H1 (cell line): ENCODE results near the gene OR52K1. TPM values are rescaled to one million over a fixed set of nuclear protein-coding genes. Genes with fewer than 3 reads are reported as not detected.

Experiments used
- CTCF ChIA-PET: fragments of 300-600 bp; sonication (Branson Sonifier 250); formaldehyde crosslinking; loops from one replicate; lab custom pipeline; 2021; ENCODE audit not compliant: partially characterized antibody; lab: Charles Lee
- POLR2A ChIA-PET: fragments of 300-600 bp; sonication (Branson Sonifier 250); formaldehyde crosslinking; loops from one replicate; lab custom pipeline; 2021; ENCODE audit warnings: inconsistent platforms; ENCODE audit not compliant: partially characterized antibody; lab: Charles Lee
- DNase-seq, 2 experiments: peaks; one replicate each; pipeline versions ENCODE4 v3.0.0 to v3.0.0-alpha.2; 2010 to 2022; ENCODE audit warnings: low spot score in 2 of 2, low read depth in 1 of 2, mixed read lengths in 1 of 2
- FAIRE-seq: peaks from 2 replicates; lab custom pipeline; 2011; peaks lifted over from hg19 to GRCh38; lab: Jason Lieb, UNC
- H2AFZ ChIP-seq: 2 replicates; pipeline ENCODE4 v1.8.1; 2012; ENCODE audit warnings: low read length, inconsistent platforms
- H2AK5ac ChIP-seq: 2 replicates; pipeline ENCODE4 v1.6.1; 2013; ENCODE audit warnings: low read depth, low read length
- H2BK120ac ChIP-seq: replicated peaks from 2 replicates; pipeline ENCODE3; 2013; ENCODE audit warnings: low read depth, low read length, inconsistent platforms
- H2BK12ac ChIP-seq: 2 replicates; pipeline ENCODE4 v1.6.1; 2013; ENCODE audit warnings: low read depth, low read length
- H2BK15ac ChIP-seq: 2 replicates; pipeline ENCODE4 v1.6.1; 2013; ENCODE audit warnings: low read length
- H2BK20ac ChIP-seq: 2 replicates; pipeline ENCODE4 v1.6.1; 2013; ENCODE audit warnings: low read length
- H2BK5ac ChIP-seq: 2 replicates; pipeline ENCODE4 v1.6.1; 2013; ENCODE audit warnings: low read depth, low read length
- H3K14ac ChIP-seq: 2 replicates; pipeline ENCODE4 v1.6.1; 2013; ENCODE audit warnings: inconsistent platforms; ENCODE audit not compliant: insufficient read length
- H3K18ac ChIP-seq: 2 replicates; pipeline ENCODE4 v1.6.1; 2013; ENCODE audit warnings: low read length; ENCODE audit errors: extremely low read depth
- H3K23ac ChIP-seq: 2 replicates; pipeline ENCODE4 v1.6.1; 2013; ENCODE audit warnings: inconsistent platforms; ENCODE audit not compliant: insufficient read length
- H3K23me2 ChIP-seq: 2 replicates; pipeline ENCODE4 v1.6.1; 2013; ENCODE audit warnings: low read depth, low read length
- H3K27ac ChIP-seq: 2 replicates; pipeline ENCODE4 v1.6.1; 2011; ENCODE audit warnings: low read depth, low read length, inconsistent platforms
- H3K27me3 ChIP-seq, 4 experiments: replicated peaks in 1 of 4; 1 replicate in 1 of 4; 2 replicates in 3 of 4; pipeline versions ENCODE4 v1.6.1 to v1.8.1; 2011 to 2013; ENCODE audit warnings: low read length in 3 of 4, mild to moderate bottlenecking in 3 of 4, inconsistent platforms in 2 of 4, mixed read lengths in 2 of 4, moderate library complexity in 1 of 4; ENCODE audit not compliant: control insufficient read depth in 3 of 4, insufficient read depth in 3 of 4; ENCODE audit errors: extremely low read depth in 1 of 4
- H3K36me3 ChIP-seq, 4 experiments: 2 replicates each; pipeline versions ENCODE4 v1.6.1 to v1.8.1; 2011 to 2013; ENCODE audit warnings: mild to moderate bottlenecking in 4 of 4, low read length in 3 of 4, moderate library complexity in 2 of 4, control low read depth in 1 of 4, inconsistent platforms in 1 of 4; ENCODE audit not compliant: insufficient read depth in 4 of 4, control insufficient read depth in 2 of 4
- H3K4ac ChIP-seq: replicated peaks from 2 replicates; pipeline ENCODE3; 2013; ENCODE audit warnings: low read length, low read depth, mixed read lengths, inconsistent platforms; ENCODE audit not compliant: insufficient read length
- H3K4me1 ChIP-seq, 4 experiments: replicated peaks in 1 of 4; 1 replicate in 1 of 4; 2 replicates in 3 of 4; pipeline versions ENCODE4 v1.6.1 to v1.8.1; 2011 to 2013; ENCODE audit warnings: low read length in 3 of 4, inconsistent platforms in 2 of 4, mixed read lengths in 1 of 4; ENCODE audit not compliant: insufficient read depth in 4 of 4, control insufficient read depth in 3 of 4
- H3K4me2 ChIP-seq, 2 experiments: 2 replicates each; pipeline versions ENCODE4 v1.6.1 to v1.8.1; 2011 to 2013; ENCODE audit warnings: low read depth in 2 of 2, low read length in 2 of 2, control low read depth in 1 of 2, inconsistent platforms in 1 of 2, mild to moderate bottlenecking in 1 of 2; ENCODE audit not compliant: insufficient read depth in 1 of 2
- H3K4me3 ChIP-seq, 4 experiments: fragments of 200-600, 300-600 bp in 1 of 4; sonication (generic), shearing (Covaris generic), sonication (Bioruptor Twin) in 1 of 4; 2 replicates each; pipeline versions ENCODE4 v1.5.1 to v1.8.1; 2011 to 2016; ENCODE audit warnings: low read length in 4 of 4, low read depth in 3 of 4, control low read depth in 2 of 4, inconsistent platforms in 2 of 4, mild to moderate bottlenecking in 2 of 4, mixed read lengths in 1 of 4, moderate library complexity in 1 of 4; ENCODE audit not compliant: insufficient read depth in 2 of 4; ENCODE audit errors: extremely low read depth in 1 of 4
- H3K56ac ChIP-seq: replicated peaks from 2 replicates; pipeline ENCODE3; 2013; ENCODE audit warnings: low read depth, mild to moderate bottlenecking, mixed read lengths, low read length, inconsistent platforms; ENCODE audit not compliant: insufficient read length
- H3K79me1 ChIP-seq: 2 replicates; pipeline ENCODE4 v1.6.1; 2013; ENCODE audit warnings: low read depth, low read length, control low read depth
- H3K79me2 ChIP-seq, 2 experiments: 2 replicates each; pipeline versions ENCODE4 v1.6.1 to v1.8.1; 2012 to 2013; ENCODE audit warnings: low read length in 2 of 2, mild to moderate bottlenecking in 2 of 2, inconsistent platforms in 1 of 2; ENCODE audit not compliant: insufficient read depth in 2 of 2, control insufficient read depth in 1 of 2
- H3K9ac ChIP-seq, 4 experiments: replicated peaks in 1 of 4; 1 replicate in 1 of 4; 2 replicates in 3 of 4; pipeline versions ENCODE4 v1.6.1 to v1.8.1; 2011 to 2013; ENCODE audit warnings: low read depth in 3 of 4, low read length in 3 of 4, control low read depth in 2 of 4, mild to moderate bottlenecking in 2 of 4, moderate library complexity in 2 of 4, inconsistent platforms in 1 of 4; ENCODE audit errors: extremely low read depth in 1 of 4
- H3K9me3 ChIP-seq, 2 experiments: 2 replicates each; pipeline versions ENCODE4 v1.6.1 to v1.8.1; 2012 to 2013; ENCODE audit warnings: mild to moderate bottlenecking in 2 of 2, moderate library complexity in 2 of 2, control low read depth in 1 of 2, inconsistent platforms in 1 of 2, low read depth in 1 of 2, low read length in 1 of 2, mixed read lengths in 1 of 2; ENCODE audit not compliant: insufficient read depth in 2 of 2
- H4K20me1 ChIP-seq, 2 experiments: replicated peaks in 1 of 2; 2 replicates each; pipeline versions ENCODE3 to v1.8.1; 2011 to 2013; ENCODE audit warnings: inconsistent platforms in 2 of 2, low read length in 2 of 2, mild to moderate bottlenecking in 1 of 2; ENCODE audit not compliant: insufficient read depth in 2 of 2, control insufficient read depth in 1 of 2
- H4K5ac ChIP-seq: 2 replicates; pipeline ENCODE4 v1.6.1; 2013; ENCODE audit warnings: low read length, low read depth, mixed read lengths, inconsistent platforms; ENCODE audit not compliant: insufficient read length
- H4K8ac ChIP-seq: 2 replicates; pipeline ENCODE4 v1.8.0; 2013; ENCODE audit warnings: mild to moderate bottlenecking, moderate library complexity, low read length, inconsistent platforms; ENCODE audit not compliant: insufficient read depth; ENCODE audit errors: extremely low read depth
- H4K91ac ChIP-seq: replicated peaks from 2 replicates; pipeline ENCODE3; 2013; ENCODE audit warnings: low read length, mixed read lengths, inconsistent platforms; ENCODE audit not compliant: insufficient read length
- CEBPB ChIP-seq: IDR thresholded peaks from 2 replicates; pipeline ENCODE4 v1.6.1; 2012; ENCODE audit warnings: low read depth, low read length
- polyA plus RNA-seq, 7 experiments: library from polyadenylated mRNA; depleted of rRNA in 3 of 7; stranded (reverse) in 5 of 7; unstranded in 2 of 7; fragments of >200 nt in 5 of 7; fragments of 200-250 nt in 2 of 7; gene quantifications; 1 replicate in 5 of 7; 2 replicates in 1 of 7; 4 replicates in 1 of 7; pipeline versions ENCODE4 v1.2.1 to v1.2.3, GENCODE V29; 2011 to 2013; ENCODE audit warnings: missing spikeins in 2 of 7, mixed read lengths in 2 of 7
- total RNA-seq: library from RNA; stranded (reverse); fragmentation: NEBNext Ultra II Directional; extraction: Animal tissue kit (Norgen Biotek cat#: 25700); gene quantifications from 2 replicates; pipeline ENCODE4 v1.2.1, GENCODE V29; 2021

Gene OR52K1
- total and polyA plus RNA-seq, 2 of the 8 experiments (the other 6 are each of a cell fraction or from before 2014, with no cell fraction given), result not detected

DNA sequence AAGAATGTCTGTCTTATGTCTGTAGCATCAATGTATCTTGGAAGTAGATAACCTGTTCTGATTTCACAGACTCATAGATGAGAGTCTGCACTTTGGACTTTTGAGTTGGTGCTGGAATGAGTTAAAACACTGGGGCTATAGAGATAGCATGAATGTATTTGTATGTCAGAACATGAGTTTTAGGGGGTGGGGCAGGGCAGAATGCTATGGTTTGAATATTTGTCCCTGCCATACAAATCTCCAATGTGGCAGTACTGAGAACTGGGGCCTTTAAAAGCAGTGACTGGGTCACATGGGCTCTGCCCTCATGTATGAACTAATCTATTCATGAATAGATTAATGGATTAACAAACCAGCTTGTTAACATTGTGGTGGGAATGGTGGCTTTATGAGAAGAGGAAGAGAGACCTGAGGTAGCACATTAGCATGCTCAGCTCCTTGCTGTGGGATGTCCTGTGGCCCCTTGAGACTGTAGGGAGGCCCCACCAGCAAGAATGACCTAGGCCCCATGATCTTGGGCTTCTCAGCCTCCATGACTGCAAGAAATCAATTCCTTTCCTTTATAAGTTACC is 15.5 kb upstream of the OR52K1 start:
- H3K23ac ChIP-seq, result no peak overlapping the region
- peaks cover 0 to 15% (median 8%) of the 10 kb centered on the region in 4 experiments; a peak in 4 of 7 replicates for H3K4me1 ChIP-seq
- POLR2A ChIA-PET, result no interaction called here

More for the DNA sequence above, 15.5 kb upstream of the OR52K1 start:
- Histone ChIP-seq H3K79me2 (no peaks in the 10 kb centered on the region), H2BK20ac (no peak overlapping the region), H3K4me2 (no peak overlapping the region), H3K56ac (no peak overlapping the region), H3K14ac (no peak overlapping the region), H3K27me3 (no peaks in the 10 kb centered on the region), H3K36me3 (peaks cover 0 to 2% (median 0%) of the 10 kb centered on the region in 4 experiments; a peak in 1 of 8 replicates), H3K9me3 (no peaks in the 10 kb centered on the region), H4K8ac (no peak overlapping the region), H2BK12ac (peak overlapping the region; percentile 92; the same call in 1 of the 2 replicates), H4K5ac (no peak overlapping the region), H4K91ac (no peak overlapping the region), H3K4ac (no peak overlapping the region), H3K23me2 (no peaks in the 10 kb centered on the region), H3K27ac (no peak overlapping the region), H2BK120ac (no peak overlapping the region), H3K4me3 (no peak overlapping the region), H2AFZ (no peak overlapping the region), H2AK5ac (no peak overlapping the region), H4K20me1 (no peaks in the 10 kb centered on the region), H3K18ac (0 out of 2 replicates have a peak overlapping the region, but pooled peaks have one; percentile 19), H2BK5ac (peak overlapping the region; percentile 88; the same call in 1 of the 2 replicates), H3K9ac (no peak overlapping the region), H3K79me1 (no peaks in the 10 kb centered on the region), H2BK15ac (no peak overlapping the region)
- CTCF ChIA-PET, result interaction anchor here (1.4 to 1.5 kb wide), 2 partner anchors 9 to 15 kb away, joined by 4 to 5 read pairs; partner anchors contain the start of gene OR52K1
- no peak for FAIRE-seq
- no peak for DNase-seq
- no peak for TF ChIP-seq CEBPB
